SK-N-SH (cell line): Measurements from ENCODE around the gene KCNK18. TPM values are rescaled to one million over a fixed set of nuclear protein-coding genes. Genes with fewer than 3 reads are reported as not detected.
A peak's percentile ranks its signal among the peaks of the same experiment; 100 is the strongest.

Experiments
- CTCF ChIA-PET: fragments of 300-600, 350-600 bp; formaldehyde crosslinking; extraction: SDS; loops from one replicate; lab custom pipeline; 2021; lab: Yijun Ruan, JAX
- POLR2A ChIA-PET: fragments of 350-600 bp; sonication (Branson Sonifier 250); formaldehyde crosslinking; extraction: SDS; loops from one replicate; lab custom pipeline; 2020; ENCODE audit warnings: antibody characterized with exemption, inconsistent platforms; lab: Yijun Ruan, JAX
- DNase-seq: peaks from one replicate; pipeline ENCODE4 v3.0.0; 2012
- H2AFZ ChIP-seq: fragments of 200-600 bp; sonication (generic); 2 replicates; pipeline ENCODE4 v1.8.1; 2016; ENCODE audit warnings: antibody characterized with exemption, mild to moderate bottlenecking, low read depth
- H3F3A ChIP-seq: fragments of 200-600 bp; sonication (generic); replicated peaks from 2 replicates; pipeline ENCODE3; 2016; ENCODE audit warnings: antibody characterized with exemption, mild to moderate bottlenecking; ENCODE audit not compliant: insufficient read depth
- H3K27ac ChIP-seq, 2 experiments: fragments of 200-500 bp in 1 of 2; fragments of 200-600 bp in 1 of 2; sonication (Bioruptor generic) in 1 of 2; sonication (generic), shearing (Covaris generic) in 1 of 2; 2 replicates each; pipeline versions ENCODE4 v1.5.1 to v1.6.1; 2014 to 2016; ENCODE audit warnings: low read depth in 2 of 2, inconsistent platforms in 1 of 2, low read length in 1 of 2, mild to moderate bottlenecking in 1 of 2, mixed read lengths in 1 of 2
- H3K27me3 ChIP-seq: fragments of 200-600 bp; sonication (generic), shearing (Covaris generic); 2 replicates; pipeline ENCODE4 v1.6.1; 2016; ENCODE audit warnings: mixed run types; ENCODE audit not compliant: insufficient read depth
- H3K36me3 ChIP-seq, 2 experiments: fragments of 200-500 bp in 1 of 2; fragments of 200-600 bp in 1 of 2; sonication (Bioruptor generic) in 1 of 2; sonication (generic) in 1 of 2; replicated peaks in 1 of 2; 2 replicates each; pipeline versions ENCODE3 to v1.5.1; 2014 to 2016; ENCODE audit warnings: low read length in 1 of 2, mild to moderate bottlenecking in 1 of 2; ENCODE audit not compliant: insufficient read depth in 2 of 2, control insufficient read depth in 1 of 2
- H3K4me1 ChIP-seq, 2 experiments: fragments of 200-500 bp in 1 of 2; fragments of 200-600 bp in 1 of 2; sonication (Bioruptor generic) in 1 of 2; sonication (generic), shearing (Covaris generic) in 1 of 2; 2 replicates each; pipeline versions ENCODE4 v1.5.1 to v1.6.1; 2014 to 2016; ENCODE audit warnings: low read depth in 1 of 2, low read length in 1 of 2, mixed run types in 1 of 2; ENCODE audit not compliant: insufficient read depth in 2 of 2, control insufficient read depth in 1 of 2
- H3K4me2 ChIP-seq: fragments of 200-600 bp; sonication (generic), shearing (Covaris generic); 2 replicates; pipeline ENCODE4 v1.6.1; 2017; ENCODE audit warnings: mixed run types
- H3K4me3 ChIP-seq, 2 experiments: fragments of 200-500 bp in 1 of 2; fragments of 200-600 bp in 1 of 2; sonication (Bioruptor generic) in 1 of 2; sonication (generic), shearing (Covaris generic) in 1 of 2; 2 replicates each; pipeline versions ENCODE4 v1.5.1 to v1.8.1; 2014 to 2016; ENCODE audit warnings: low read depth in 2 of 2, inconsistent platforms in 1 of 2, low read length in 1 of 2, mild to moderate bottlenecking in 1 of 2, mixed read lengths in 1 of 2, moderate library complexity in 1 of 2
- H3K79me2 ChIP-seq: fragments of 200-600 bp; sonication (generic); 2 replicates; pipeline ENCODE4 v1.8.1; 2017; ENCODE audit warnings: mild to moderate bottlenecking; ENCODE audit not compliant: insufficient read depth
- H3K9ac ChIP-seq: fragments of 200-600 bp; sonication (generic); 2 replicates; pipeline ENCODE4 v1.6.1; 2017; ENCODE audit warnings: mixed run types
- H3K9me2 ChIP-seq: fragments of 200-600 bp; sonication (generic); 2 replicates; pipeline ENCODE4 v1.6.1; 2017; ENCODE audit warnings: mixed run types
- H3K9me3 ChIP-seq: fragments of 200-600 bp; sonication (generic); 2 replicates; pipeline ENCODE4 v1.6.1; 2017; ENCODE audit warnings: mixed run types, mild to moderate bottlenecking, moderate library complexity
- H4K20me1 ChIP-seq: fragments of 200-600 bp; sonication (generic); 2 replicates; pipeline ENCODE4 v1.6.1; 2017; ENCODE audit warnings: mild to moderate bottlenecking, mixed run types; ENCODE audit not compliant: insufficient read depth
- CHD2 ChIP-seq: fragments of 150-350 bp; IDR thresholded peaks from 2 replicates; pipeline ENCODE4 v1.6.1; 2018; ENCODE audit warnings: low read length; ENCODE audit not compliant: partially characterized antibody
- CTCF ChIP-seq: fragments of 200-600 bp; sonication (generic); IDR thresholded peaks from 2 replicates; pipeline ENCODE4 v1.6.1; 2017; ENCODE audit warnings: antibody characterized with exemption, mild to moderate bottlenecking, moderate library complexity
- EP300 ChIP-seq, 2 experiments: IDR thresholded peaks; 2 replicates each; pipeline versions ENCODE4 v1.4.0 to v1.6.1; 2012; ENCODE audit warnings: borderline replicate concordance in 1 of 2, low read depth in 1 of 2, low read length in 1 of 2
- EZH2phosphoT487 ChIP-seq: fragments of 200-600 bp; sonication (generic); IDR thresholded peaks from 2 replicates; pipeline ENCODE4 v1.6.1; 2017; ENCODE audit warnings: low read depth, mixed run types, mild to moderate bottlenecking, antibody characterized with exemption, moderate library complexity, borderline replicate concordance
- FOSL2 ChIP-seq: IDR thresholded peaks from 2 replicates; pipeline ENCODE4 v1.4.0; 2012; ENCODE audit warnings: low read depth, mild to moderate bottlenecking, moderate library complexity, borderline replicate concordance
- FOXJ3 ChIP-seq: sonication (generic); formaldehyde crosslinking; IDR thresholded peaks from 2 replicates; pipeline ENCODE4 v1.5.1; 2020; ENCODE audit warnings: mild to moderate bottlenecking, missing genetic modification reagents
- GABPA ChIP-seq: IDR thresholded peaks from 2 replicates; pipeline ENCODE4 v1.4.0; 2012; ENCODE audit warnings: low read depth, mild to moderate bottlenecking
- GATA2 ChIP-seq: sonication (generic); formaldehyde crosslinking; IDR thresholded peaks from 2 replicates; pipeline ENCODE4 v1.5.0; 2020; ENCODE audit warnings: mild to moderate bottlenecking, missing genetic modification reagents
- MEF2A ChIP-seq: IDR thresholded peaks from 2 replicates; pipeline ENCODE4 v1.4.0; 2012; ENCODE audit warnings: low read depth, borderline replicate concordance
- MXI1 ChIP-seq: IDR thresholded peaks from 2 replicates; pipeline ENCODE4 v1.6.1; 2012; ENCODE audit warnings: mild to moderate bottlenecking, low read depth, low read length, improper control_type of control experiment
- NFIC ChIP-seq: IDR thresholded peaks from 2 replicates; pipeline ENCODE4 v1.4.0; 2012; ENCODE audit warnings: borderline replicate concordance
- PBX3 ChIP-seq: IDR thresholded peaks from 2 replicates; pipeline ENCODE4; 2012
- POLR2AphosphoS5 ChIP-seq: IDR thresholded peaks from 2 replicates; pipeline ENCODE4 v1.6.1; 2012; ENCODE audit warnings: low read depth, low read length
- RCOR1 ChIP-seq: fragments of 150-350 bp; IDR thresholded peaks from 2 replicates; pipeline ENCODE4 v1.6.1; 2017; ENCODE audit warnings: antibody characterized with exemption, low read length
- RFX5 ChIP-seq: IDR thresholded peaks from 2 replicates; pipeline ENCODE4 v1.6.1; 2012; ENCODE audit warnings: mild to moderate bottlenecking, improper control_type of control experiment, low read length
- TCF12 ChIP-seq: IDR thresholded peaks from 2 replicates; pipeline ENCODE4 v1.4.0; 2012
- YY1 ChIP-seq: IDR thresholded peaks from 2 replicates; pipeline ENCODE4 v1.4.0; 2012; ENCODE audit warnings: low read depth, mild to moderate bottlenecking
- WGBS: methylation state at CpG from one replicate; pipeline ENCODE4 v1.1.6; 2017; ENCODE audit warnings: low lambda C conversion rate; 5-methylcytosine and 5-hydroxymethylcytosine counted together
- polyA plus RNA-seq, 3 experiments: library from polyadenylated mRNA; depleted of rRNA; stranded (reverse); fragments of >200 nt; gene quantifications; 2 replicates each; pipeline ENCODE4 v1.2.3, GENCODE V29; 2012
- TF ChIP-seq, protein P1 (sequence below): IDR thresholded peaks from 2 replicates; pipeline ENCODE4 v1.4.0; 2012; ENCODE audit warnings: low read depth
- TF ChIP-seq, protein P2 (sequence below): fragments of 150-350 bp; IDR thresholded peaks from 2 replicates; pipeline ENCODE4 v1.6.1; 2016; ENCODE audit warnings: mild to moderate bottlenecking, low read depth, low read length

Gene KCNK18
- polyA plus RNA-seq, 1 of the 3 experiments (the other 2 are of a cell fraction): not detected

DNA sequence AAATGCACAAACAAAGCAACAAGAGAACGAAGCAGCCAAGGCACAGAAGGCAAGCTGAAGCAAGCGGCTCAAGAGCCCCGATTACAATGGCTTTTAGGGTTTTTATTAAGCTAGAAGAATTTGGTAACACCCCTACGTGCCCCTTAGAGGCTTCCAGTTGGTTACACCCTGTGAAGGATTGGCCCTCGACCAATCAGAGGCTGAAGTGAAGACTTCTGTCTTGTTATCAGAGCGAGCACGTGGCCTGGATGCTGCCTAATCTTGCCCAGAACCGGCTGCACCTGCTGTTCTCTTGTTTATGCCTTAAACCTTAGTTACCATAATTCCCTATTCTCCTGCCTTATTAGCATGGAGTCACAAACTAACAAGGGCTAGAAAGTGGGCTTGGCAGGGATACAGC is 21.4 kb downstream of the KCNK18 start:
- Histone ChIP-seq H3K9me2 (no peaks in the 10 kb centered on the region), H3K79me2 (no peaks in the 10 kb centered on the region), H3K4me3 (no peak overlapping the region), H3K9me3 (no peaks in the 10 kb centered on the region), H3K27ac (no peak overlapping the region), H3K27me3 (no peaks in the 10 kb centered on the region), H3K4me2 (no peak overlapping the region), H2AFZ (no peak overlapping the region), H3K4me1 (peaks cover 0 to 17% of the 10 kb centered on the region in 2 experiments; a peak in 1 of 4 replicates), H4K20me1 (no peaks in the 10 kb centered on the region), H3F3A (no peaks in the 10 kb centered on the region), H3K36me3 (no peaks in the 10 kb centered on the region), H3K9ac (no peak overlapping the region)
- ChIA-PET POLR2A (no interaction called here), CTCF (interaction anchor here (0.6 to 14.2 kb wide), 4 partner anchors 32 to 107 kb away, joined by 3 to 534 read pairs (median 20); no protein-coding TSS in a partner anchor)
- WGBS: 64% methylated on average over 8 of the region's 8 CpGs
- TF ChIP-seq FOXJ3 (CRISPR knock-in tag): no peak
- TF ChIP-seq RFX5: no peak
- TF ChIP-seq PBX3: no peak
- TF ChIP-seq YY1: no peak
- TF ChIP-seq TCF12: no peak
- no peak for TF ChIP-seq NFIC
- no peak for TF ChIP-seq POLR2AphosphoS5
- no peak for TF ChIP-seq RCOR1
- TF ChIP-seq EP300 (IDR thresholded peaks at IDR 0.05; ENCODE audit: borderline replicate concordance in 1 of 2, low read depth in 1 of 2, low read length in 1 of 2): no peak
- no peak for TF ChIP-seq MEF2A
- TF ChIP-seq CHD2: no peak
- DNase-seq: no peak

- peak; percentile 75 for DNase-seq
- Histone ChIP-seq H3K27ac (peak overlapping the region in 1 of 2 experiments; percentile 22; a peak in 1 of 4 replicates), H3K4me3 (no peak overlapping the region), H3K4me1 (peaks cover 0 to 17% of the 10 kb centered on the region in 2 experiments; a peak in 1 of 4 replicates), H3K4me2 (no peak overlapping the region), H2AFZ (no peak overlapping the region), H3K36me3 (no peaks in the 10 kb centered on the region), H3F3A (no peaks in the 10 kb centered on the region), H3K27me3 (no peaks in the 10 kb centered on the region), H3K9me3 (no peaks in the 10 kb centered on the region), H4K20me1 (no peaks in the 10 kb centered on the region), H3K9ac (no peak overlapping the region), H3K79me2 (no peaks in the 10 kb centered on the region), H3K9me2 (no peaks in the 10 kb centered on the region)
- ChIA-PET CTCF (interaction anchor here (14.2 kb wide), 1 partner anchor 93 kb away, joined by 534 read pairs; no protein-coding TSS in a partner anchor), POLR2A (no interaction called here)
- TF ChIP-seq GATA2 (CRISPR knock-in tag) (peak; percentile 41; the same call in 1 of the 2 replicates), RFX5 (peak; percentile 66; the same call in 1 of the 2 replicates), EZH2phosphoT487 (no peak), GABPA (no peak), RCOR1 (no peak), CHD2 (no peak), MEF2A (no peak), MXI1 (no peak), FOSL2 (no peak), CTCF (no peak)
- TF ChIP-seq, protein P1, sequence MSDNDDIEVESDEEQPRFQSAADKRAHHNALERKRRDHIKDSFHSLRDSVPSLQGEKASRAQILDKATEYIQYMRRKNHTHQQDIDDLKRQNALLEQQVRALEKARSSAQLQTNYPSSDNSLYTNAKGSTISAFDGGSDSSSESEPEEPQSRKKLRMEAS: no peak
- TF ChIP-seq, protein P2, sequence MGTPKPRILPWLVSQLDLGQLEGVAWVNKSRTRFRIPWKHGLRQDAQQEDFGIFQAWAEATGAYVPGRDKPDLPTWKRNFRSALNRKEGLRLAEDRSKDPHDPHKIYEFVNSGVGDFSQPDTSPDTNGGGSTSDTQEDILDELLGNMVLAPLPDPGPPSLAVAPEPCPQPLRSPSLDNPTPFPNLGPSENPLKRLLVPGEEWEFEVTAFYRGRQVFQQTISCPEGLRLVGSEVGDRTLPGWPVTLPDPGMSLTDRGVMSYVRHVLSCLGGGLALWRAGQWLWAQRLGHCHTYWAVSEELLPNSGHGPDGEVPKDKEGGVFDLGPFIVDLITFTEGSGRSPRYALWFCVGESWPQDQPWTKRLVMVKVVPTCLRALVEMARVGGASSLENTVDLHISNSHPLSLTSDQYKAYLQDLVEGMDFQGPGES: no peak
- 36% methylated on average over 10 of the region's 10 CpGs for WGBS
Observed at GRCh38 chr10:117221156-117221711, 23.9 kb downstream of the KCNK18 start.
